Measurements from ENCODE around the gene ADCY10. TPM values are rescaled to one million over a fixed set of nuclear protein-coding genes. Genes with fewer than 3 reads are reported as not detected.

Gene ADCY10
- total and polyA plus RNA-seq, 2 experiments from 2014 or later, result not detected

DNA sequence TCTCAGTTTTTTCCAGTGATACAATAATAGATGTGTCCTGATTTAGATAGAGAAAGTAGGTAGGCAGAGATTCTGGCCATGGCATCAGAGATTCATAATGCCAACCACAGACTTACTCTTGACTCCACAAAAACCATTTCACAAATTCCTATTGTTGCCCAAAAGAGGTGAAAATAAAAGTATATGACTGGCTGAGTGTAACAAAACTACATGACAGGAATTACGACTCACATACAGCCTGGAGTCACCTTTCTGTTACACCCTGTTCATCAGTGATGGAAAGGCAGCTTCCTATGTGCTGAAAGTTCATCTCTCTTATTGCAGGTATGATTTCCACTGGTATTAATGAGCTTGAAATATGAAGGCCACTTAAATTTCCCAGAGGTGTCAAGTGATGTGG lies 119.9 kb downstream of the ADCY10 start:
- Histone ChIP-seq H3K4me3 (no peak overlapping the region), H3K27ac (ENCODE audit: low read depth) (no peak overlapping the region; the same call in 1 of the 2 replicates), H4K20me1 (replicated peaks; ENCODE audit: insufficient read depth) (0 out of 2 replicates have a peak, but pooled peaks cover 3% of the 10 kb centered on the region), H3K4me1 (ENCODE audit: insufficient read depth) (peaks cover 17% of the 10 kb centered on the region), H3F3A (replicated peaks; ENCODE audit: low read depth) (no peaks in the 10 kb centered on the region), H3K36me3 (ENCODE audit: insufficient read depth) (peaks cover 4% of the 10 kb centered on the region; the same call in 1 of the 2 replicates), H3K79me2 (replicated peaks; ENCODE audit: insufficient read depth) (no peaks in the 10 kb centered on the region), H2AFZ (no peak overlapping the region), H3K27me3 (ENCODE audit: insufficient read depth) (no peaks in the 10 kb centered on the region), H3K4me2 (no peak overlapping the region), H3K9me2 (ENCODE audit: insufficient read depth) (no peaks in the 10 kb centered on the region)
- no peak for DNase-seq (ENCODE audit: low spot score)
- Mint-ChIP-seq H3K9me3 (no peaks in the 10 kb centered on the region; the same call in 2 of the 3 replicates), H3K4me1 (peaks cover 15% of the 10 kb centered on the region), H3K4me3 (no peak overlapping the region), H3K27me3 (ENCODE audit: insufficient read depth, low read depth, poor library complexity) (peaks cover 2% of the 10 kb centered on the region), H3K27ac (no peak overlapping the region), H3K36me3 (ENCODE audit: low read depth) (peaks cover 24% of the 10 kb centered on the region)
- no peak for ATAC-seq
- TF ChIP-seq POLR2AphosphoS5 (IDR thresholded peaks at IDR 0.05; ENCODE audit: low read depth), result no peak
- TF ChIP-seq JUNB (IDR thresholded peaks at IDR 0.05; ENCODE audit: unreplicated experiment), result no peak

DNA sequence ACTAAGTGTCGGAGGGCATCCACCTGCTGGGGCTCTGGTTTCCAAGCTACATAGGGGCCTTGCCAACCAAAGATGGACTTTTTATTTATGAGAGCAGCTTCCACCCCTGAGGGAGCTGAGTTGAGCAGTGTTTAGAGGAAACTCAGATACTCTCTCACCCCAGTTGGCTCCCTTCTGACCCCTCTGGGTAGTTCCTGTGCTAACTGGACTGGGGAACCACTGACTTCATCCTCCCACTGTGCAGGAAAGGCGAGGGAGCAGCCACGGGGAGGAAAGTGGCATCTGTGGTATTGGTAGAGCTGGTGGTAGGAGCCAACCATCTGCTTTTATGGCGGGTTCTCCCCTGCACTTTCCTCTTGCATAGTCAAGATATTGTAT lies 121.8 kb downstream of the ADCY10 start:
- no peaks in the 10 kb centered on the region for H3F3A ChIP-seq (replicated peaks; ENCODE audit: low read depth)
- Mint-ChIP-seq H3K4me1 (peaks cover 13% of the 10 kb centered on the region), H3K27me3 (ENCODE audit: insufficient read depth, low read depth, poor library complexity) (peaks cover 2% of the 10 kb centered on the region), H3K4me3 (no peak overlapping the region), H3K36me3 (ENCODE audit: low read depth) (peaks cover 38% of the 10 kb centered on the region), H3K27ac (no peak overlapping the region; the same call in 1 of the 2 replicates), H3K9me3 (no peaks in the 10 kb centered on the region; the same call in 2 of the 3 replicates)
- no peak for TF ChIP-seq ZNF114 (CRISPR knock-in tag; IDR thresholded peaks at IDR 0.05)
- TF ChIP-seq NANOG (IDR thresholded peaks at IDR 0.05; ENCODE audit: borderline replicate concordance), result no peak
- TF ChIP-seq STAT1 (IDR thresholded peaks at IDR 0.05; ENCODE audit: unreplicated experiment), result no peak
- TF ChIP-seq, protein P1, sequence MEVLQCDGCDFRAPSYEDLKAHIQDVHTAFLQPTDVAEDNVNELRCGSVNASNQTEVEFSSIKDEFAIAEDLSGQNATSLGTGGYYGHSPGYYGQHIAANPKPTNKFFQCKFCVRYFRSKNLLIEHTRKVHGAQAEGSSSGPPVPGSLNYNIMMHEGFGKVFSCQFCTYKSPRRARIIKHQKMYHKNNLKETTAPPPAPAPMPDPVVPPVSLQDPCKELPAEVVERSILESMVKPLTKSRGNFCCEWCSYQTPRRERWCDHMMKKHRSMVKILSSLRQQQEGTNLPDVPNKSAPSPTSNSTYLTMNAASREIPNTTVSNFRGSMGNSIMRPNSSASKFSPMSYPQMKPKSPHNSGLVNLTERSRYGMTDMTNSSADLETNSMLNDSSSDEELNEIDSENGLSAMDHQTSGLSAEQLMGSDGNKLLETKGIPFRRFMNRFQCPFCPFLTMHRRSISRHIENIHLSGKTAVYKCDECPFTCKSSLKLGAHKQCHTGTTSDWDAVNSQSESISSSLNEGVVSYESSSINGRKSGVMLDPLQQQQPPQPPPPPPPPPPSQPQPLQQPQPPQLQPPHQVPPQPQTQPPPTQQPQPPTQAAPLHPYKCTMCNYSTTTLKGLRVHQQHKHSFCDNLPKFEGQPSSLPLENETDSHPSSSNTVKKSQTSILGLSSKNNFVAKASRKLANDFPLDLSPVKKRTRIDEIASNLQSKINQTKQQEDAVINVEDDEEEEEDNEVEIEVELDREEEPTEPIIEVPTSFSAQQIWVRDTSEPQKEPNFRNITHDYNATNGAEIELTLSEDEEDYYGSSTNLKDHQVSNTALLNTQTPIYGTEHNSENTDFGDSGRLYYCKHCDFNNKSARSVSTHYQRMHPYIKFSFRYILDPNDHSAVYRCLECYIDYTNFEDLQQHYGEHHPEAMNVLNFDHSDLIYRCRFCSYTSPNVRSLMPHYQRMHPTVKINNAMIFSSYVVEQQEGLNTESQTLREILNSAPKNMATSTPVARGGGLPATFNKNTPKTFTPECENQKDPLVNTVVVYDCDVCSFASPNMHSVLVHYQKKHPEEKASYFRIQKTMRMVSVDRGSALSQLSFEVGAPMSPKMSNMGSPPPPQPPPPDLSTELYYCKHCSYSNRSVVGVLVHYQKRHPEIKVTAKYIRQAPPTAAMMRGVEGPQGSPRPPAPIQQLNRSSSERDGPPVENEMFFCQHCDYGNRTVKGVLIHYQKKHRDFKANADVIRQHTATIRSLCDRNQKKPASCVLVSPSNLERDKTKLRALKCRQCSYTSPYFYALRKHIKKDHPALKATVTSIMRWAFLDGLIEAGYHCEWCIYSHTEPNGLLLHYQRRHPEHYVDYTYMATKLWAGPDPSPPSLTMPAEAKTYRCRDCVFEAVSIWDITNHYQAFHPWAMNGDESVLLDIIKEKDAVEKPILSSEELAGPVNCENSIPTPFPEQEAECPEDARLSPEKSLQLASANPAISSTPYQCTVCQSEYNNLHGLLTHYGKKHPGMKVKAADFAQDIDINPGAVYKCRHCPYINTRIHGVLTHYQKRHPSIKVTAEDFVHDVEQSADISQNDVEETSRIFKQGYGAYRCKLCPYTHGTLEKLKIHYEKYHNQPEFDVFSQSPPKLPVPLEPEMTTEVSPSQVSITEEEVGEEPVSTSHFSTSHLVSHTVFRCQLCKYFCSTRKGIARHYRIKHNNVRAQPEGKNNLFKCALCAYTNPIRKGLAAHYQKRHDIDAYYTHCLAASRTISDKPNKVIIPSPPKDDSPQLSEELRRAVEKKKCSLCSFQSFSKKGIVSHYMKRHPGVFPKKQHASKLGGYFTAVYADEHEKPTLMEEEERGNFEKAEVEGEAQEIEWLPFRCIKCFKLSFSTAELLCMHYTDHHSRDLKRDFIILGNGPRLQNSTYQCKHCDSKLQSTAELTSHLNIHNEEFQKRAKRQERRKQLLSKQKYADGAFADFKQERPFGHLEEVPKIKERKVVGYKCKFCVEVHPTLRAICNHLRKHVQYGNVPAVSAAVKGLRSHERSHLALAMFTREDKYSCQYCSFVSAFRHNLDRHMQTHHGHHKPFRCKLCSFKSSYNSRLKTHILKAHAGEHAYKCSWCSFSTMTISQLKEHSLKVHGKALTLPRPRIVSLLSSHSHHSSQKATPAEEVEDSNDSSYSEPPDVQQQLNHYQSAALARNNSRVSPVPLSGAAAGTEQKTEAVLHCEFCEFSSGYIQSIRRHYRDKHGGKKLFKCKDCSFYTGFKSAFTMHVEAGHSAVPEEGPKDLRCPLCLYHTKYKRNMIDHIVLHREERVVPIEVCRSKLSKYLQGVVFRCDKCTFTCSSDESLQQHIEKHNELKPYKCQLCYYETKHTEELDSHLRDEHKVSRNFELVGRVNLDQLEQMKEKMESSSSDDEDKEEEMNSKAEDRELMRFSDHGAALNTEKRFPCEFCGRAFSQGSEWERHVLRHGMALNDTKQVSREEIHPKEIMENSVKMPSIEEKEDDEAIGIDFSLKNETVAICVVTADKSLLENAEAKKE (CRISPR knock-in tag; IDR thresholded peaks at IDR 0.05), result no peak
- no peaks in the 10 kb centered on the region for H3K9me2 ChIP-seq (ENCODE audit: insufficient read depth)
- DNase-seq (ENCODE audit: low spot score), result no peak
- no peak overlapping the region for H3K4me3 ChIP-seq
- H3K36me3 ChIP-seq (ENCODE audit: insufficient read depth), result peaks cover 14% of the 10 kb centered on the region; the same call in 1 of the 2 replicates
- H3K79me2 ChIP-seq (replicated peaks; ENCODE audit: insufficient read depth), result no peaks in the 10 kb centered on the region
- H3K27me3 ChIP-seq (ENCODE audit: insufficient read depth), result no peaks in the 10 kb centered on the region
- peaks cover 14% of the 10 kb centered on the region for H3K4me1 ChIP-seq (ENCODE audit: insufficient read depth)
- H3K27ac ChIP-seq (ENCODE audit: low read depth), result no peak overlapping the region
- ATAC-seq, result no peak
- H3K4me2 ChIP-seq, result no peak overlapping the region
- peaks cover 5% of the 10 kb centered on the region for H4K20me1 ChIP-seq (replicated peaks; ENCODE audit: insufficient read depth)
- no peak overlapping the region for H2AFZ ChIP-seq

Data from GM23338 (cell line).